SK-N-MC (cell line): ENCODE results near the gene LRIG1.
"Not testable (repeated sequence)": the region's sequence is repeated elsewhere in the genome, so short reads cannot be mapped to it uniquely, and the experiment has no call there.

Experiments used
- DNase-seq: peaks from one replicate; pipeline ENCODE4 v3.0.0-alpha.2; 2011; ENCODE audit warnings: low read depth, low spot score
- H3K27ac ChIP-seq: fragments of 200-600 bp; sonication (generic); 2 replicates; pipeline ENCODE4 v1.5.1; 2016; ENCODE audit warnings: mixed run types
- H3K36me3 ChIP-seq: fragments of 200-600 bp; sonication (generic); 2 replicates; pipeline ENCODE4 v1.6.1; 2017; ENCODE audit warnings: antibody characterized with exemption, low read length, mixed read lengths; ENCODE audit not compliant: insufficient read depth
- H3K4me3 ChIP-seq: fragments of 200-600 bp; sonication (generic); 2 replicates; pipeline ENCODE4 v1.5.1; 2016
- H3K9ac ChIP-seq: fragments of 200-600 bp; sonication (generic); 2 replicates; pipeline ENCODE4 v1.8.0; 2017; ENCODE audit warnings: mixed run types, mixed read lengths; ENCODE audit not compliant: insufficient read length
- H3K9me3 ChIP-seq: fragments of 200-600 bp; sonication (generic); 2 replicates; pipeline ENCODE4 v1.6.1; 2017; ENCODE audit warnings: low read depth, mild to moderate bottlenecking, antibody characterized with exemption, low read length, moderate library complexity, mixed read lengths
- EZH2 ChIP-seq: fragments of 200-600 bp; sonication (generic); IDR thresholded peaks from one replicate; pipeline ENCODE4 v1.6.1; 2017; ENCODE audit warnings: antibody characterized with exemption
- FOXP2 ChIP-seq: optimal IDR thresholded peaks from 2 replicates; pipeline ENCODE3; 2011; ENCODE audit warnings: mild to moderate bottlenecking, moderate library complexity; ENCODE audit not compliant: insufficient read depth; ENCODE audit errors: extremely low read length, control extremely low read depth
- POLR2AphosphoS5 ChIP-seq: IDR thresholded peaks from 2 replicates; pipeline ENCODE4 v1.6.1; 2012; ENCODE audit warnings: mild to moderate bottlenecking, low read depth, low read length, borderline replicate concordance

The LRIG1 gene

GRCh38 chr3:66426135-66426534 lies 74.7 kb downstream of the LRIG1 start:
- Histone ChIP-seq H3K9ac (no peak overlapping the region), H3K27ac (no peak overlapping the region), H3K9me3 (no peaks in the 10 kb centered on the region), H3K36me3 (no peaks in the 10 kb centered on the region), H3K4me3 (no peak overlapping the region)
- TF ChIP-seq EZH2 (no peak), POLR2AphosphoS5 (no peak), FOXP2 (no peak)
- DNase-seq, result no peak

GRCh38 chr3:66425576-66426114 lies 75.2 kb downstream of the LRIG1 start:
- H3K4me3 ChIP-seq, result no peak overlapping the region
- H3K36me3 ChIP-seq, result no peaks in the 10 kb centered on the region; the same call in 1 of the 2 replicates
- no peak overlapping the region for H3K27ac ChIP-seq
- H3K9me3 ChIP-seq, result no peaks in the 10 kb centered on the region
- TF ChIP-seq FOXP2 (no peak), POLR2AphosphoS5 (no peak), EZH2 (no peak)
- no peak overlapping the region for H3K9ac ChIP-seq
- DNase-seq, result no peak

- DNase-seq, result no peak
- Histone ChIP-seq H3K9ac (no peak overlapping the region), H3K4me3 (no peak overlapping the region), H3K9me3 (no peaks in the 10 kb centered on the region), H3K27ac (no peak overlapping the region), H3K36me3 (peaks cover 5% of the 10 kb centered on the region; the same call in 1 of the 2 replicates)
- TF ChIP-seq EZH2 (no peak), POLR2AphosphoS5 (no peak), FOXP2 (no peak)
These were observed 75.8 kb downstream of the LRIG1 start for GRCh38 chr3:66425032-66425431.

- H3K9ac ChIP-seq, result no peak overlapping the region
- no peak overlapping the region for H3K4me3 ChIP-seq
- peaks cover 5% of the 10 kb centered on the region; the same call in 1 of the 2 replicates for H3K36me3 ChIP-seq
- no peaks in the 10 kb centered on the region for H3K9me3 ChIP-seq
- no peak overlapping the region for H3K27ac ChIP-seq
- no peak for DNase-seq
- TF ChIP-seq FOXP2, result no peak
- no peak for TF ChIP-seq EZH2
- no peak for TF ChIP-seq POLR2AphosphoS5
These were observed 77.0 kb downstream of the LRIG1 start for GRCh38 chr3:66423791-66424190.

GRCh38 chr3:66421893-66422292 lies 78.9 kb downstream of the LRIG1 start:
- not testable (repeated sequence) for H3K9ac ChIP-seq, H3K36me3 ChIP-seq, DNase-seq, H3K4me3 ChIP-seq, H3K9me3 ChIP-seq, H3K27ac ChIP-seq

- H3K27ac ChIP-seq, H3K4me3 ChIP-seq, DNase-seq, H3K9ac ChIP-seq, H3K9me3 ChIP-seq, H3K36me3 ChIP-seq: not testable (repeated sequence)
These were observed 79.7 kb downstream of the LRIG1 start for GRCh38 chr3:66421144-66421543.

GRCh38 chr3:66419036-66419435 lies 81.8 kb downstream of the LRIG1 start:
- peaks cover 5% of the 10 kb centered on the region; the same call in 1 of the 2 replicates for H3K36me3 ChIP-seq
- no peak overlapping the region for H3K4me3 ChIP-seq
- no peak for DNase-seq
- no peak overlapping the region for H3K27ac ChIP-seq
- H3K9me3 ChIP-seq, result no peaks in the 10 kb centered on the region
- TF ChIP-seq EZH2, result no peak
- no peak overlapping the region for H3K9ac ChIP-seq

GRCh38 chr3:66418475-66418931 lies 82.3 kb downstream of the LRIG1 start:
- no peak overlapping the region for H3K9ac ChIP-seq
- TF ChIP-seq POLR2AphosphoS5 (no peak), FOXP2 (no peak), EZH2 (no peak)
- H3K27ac ChIP-seq, result no peak overlapping the region
- H3K36me3 ChIP-seq, result peaks cover 5% of the 10 kb centered on the region; the same call in 1 of the 2 replicates
- DNase-seq, result no peak
- H3K9me3 ChIP-seq, result no peaks in the 10 kb centered on the region
- no peak overlapping the region for H3K4me3 ChIP-seq

- H3K27ac ChIP-seq, result no peak overlapping the region
These were observed 84.1 kb downstream of the LRIG1 start for GRCh38 chr3:66416556-66417304.

More at GRCh38 chr3:66416556-66417304, 84.1 kb downstream of the LRIG1 start:
- no peak for TF ChIP-seq POLR2AphosphoS5
- TF ChIP-seq FOXP2, result no peak
- no peak for TF ChIP-seq EZH2
- Histone ChIP-seq H3K4me3 (no peak overlapping the region), H3K9ac (no peak overlapping the region), H3K9me3 (no peaks in the 10 kb centered on the region), H3K36me3 (peaks cover 8% of the 10 kb centered on the region; the same call in 1 of the 2 replicates)
- DNase-seq, result no peak
